CD4-positive, alpha-beta T cell treated with Interferon gamma for 1 hour (primary cell): ENCODE data around the gene ANO9.
"Not testable (repeated sequence)": the region's sequence is repeated elsewhere in the genome, so short reads cannot be mapped to it uniquely, and the experiment has no call there.

Experiments used
- DNase-seq: peaks from one replicate; pipeline ENCODE4 v3.0.0-alpha.2; 2020

The ANO9 gene

GRCh38 chr11:471468-472145, 29.8 kb upstream of the ANO9 start:
- DNase-seq = no peak

- no peak for DNase-seq
Observed at GRCh38 chr11:469684-470560, 28.1 kb upstream of the ANO9 start.

- not testable (repeated sequence) for DNase-seq
Observed at GRCh38 chr11:469026-469683, 27.3 kb upstream of the ANO9 start.

- DNase-seq = no peak
Observed at GRCh38 chr11:468493-468892, 26.7 kb upstream of the ANO9 start.

GRCh38 chr11:468036-468435, 26.2 kb upstream of the ANO9 start:
- DNase-seq = no peak

GRCh38 chr11:465896-466530, 24.2 kb upstream of the ANO9 start:
- DNase-seq = no peak

- no peak for DNase-seq
Observed at GRCh38 chr11:464316-464715, 22.5 kb upstream of the ANO9 start.

- no peak for DNase-seq
Observed at GRCh38 chr11:462107-462890, 20.5 kb upstream of the ANO9 start.

- no peak for DNase-seq
Observed at GRCh38 chr11:461626-462025, 19.8 kb upstream of the ANO9 start.

GRCh38 chr11:460331-461199, 18.8 kb upstream of the ANO9 start:
- no peak for DNase-seq

GRCh38 chr11:459511-460220, 17.9 kb upstream of the ANO9 start:
- no peak for DNase-seq

- no peak for DNase-seq
Observed at GRCh38 chr11:457111-457760, 15.4 kb upstream of the ANO9 start.

- DNase-seq = peak; percentile 26
Observed at GRCh38 chr11:456533-456932, 14.7 kb upstream of the ANO9 start.

- no peak for DNase-seq
Observed at GRCh38 chr11:455566-456147, 13.8 kb upstream of the ANO9 start.

- DNase-seq = no peak
Observed at GRCh38 chr11:454801-455565, 13.2 kb upstream of the ANO9 start.

- no peak for DNase-seq
Observed at GRCh38 chr11:454043-454442, 12.2 kb upstream of the ANO9 start.

GRCh38 chr11:453564-453963, 11.8 kb upstream of the ANO9 start:
- DNase-seq = no peak

- DNase-seq = no peak
Observed at GRCh38 chr11:452916-453527, 11.2 kb upstream of the ANO9 start.
